ENCODE data around the gene OSBPL7.

OSBPL7 gene

DNA sequence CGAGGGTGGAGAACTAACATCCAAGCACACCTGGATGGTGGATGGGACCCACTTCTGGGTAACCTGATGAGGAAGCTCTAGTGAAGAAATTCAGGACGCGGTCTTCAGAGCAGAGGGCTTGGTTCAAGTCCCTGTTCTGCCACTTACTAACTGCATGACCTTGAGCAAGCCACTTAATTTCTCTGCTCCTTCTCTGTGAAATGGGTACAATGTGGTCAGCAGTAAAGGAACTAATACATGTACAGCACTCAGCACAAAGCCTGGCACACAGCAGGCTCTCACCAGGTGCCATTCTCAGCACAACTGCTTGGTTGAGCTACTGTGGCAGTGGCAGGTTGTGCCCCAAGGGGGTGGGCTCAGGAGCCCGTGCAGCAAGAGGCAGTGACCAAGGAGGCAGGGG is 1.9 kb upstream of the OSBPL7 start:
- Histone ChIP-seq H3K4me3 (no peak overlapping the region), H3K27ac (no peak overlapping the region)
- no peak for TF ChIP-seq CTCF (IDR thresholded peaks at IDR 0.05)
- no peak for DNase-seq (ENCODE audit: low spot score)

DNA sequence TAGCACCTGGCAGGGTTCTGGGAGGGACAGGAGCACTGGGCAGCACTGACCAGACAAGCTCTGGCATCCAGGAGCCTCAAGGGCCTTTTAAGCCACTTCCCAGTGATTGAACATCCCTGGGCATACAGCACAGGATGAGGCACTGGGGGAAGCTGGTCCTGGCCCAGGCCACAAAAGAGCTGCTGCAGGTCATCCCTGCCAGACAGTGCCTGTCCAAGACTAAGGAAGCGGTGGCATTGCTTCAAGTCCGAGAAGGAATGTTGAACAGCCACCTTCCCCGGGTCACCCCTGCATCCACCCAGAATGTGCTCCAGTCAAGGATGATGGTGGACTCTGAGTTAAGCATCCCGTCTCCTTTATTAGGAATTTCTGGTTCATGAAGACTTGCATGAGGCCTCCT is 1.2 kb upstream of the OSBPL7 start:
- H3K27ac ChIP-seq = no peak overlapping the region
- no peak for DNase-seq (ENCODE audit: low spot score)
- H3K4me3 ChIP-seq = no peak overlapping the region
- no peak for TF ChIP-seq CTCF (IDR thresholded peaks at IDR 0.05)

- peak overlapping the region; percentile 6 to 71 for H3K27ac ChIP-seq
- DNase-seq (ENCODE audit: low spot score) = no peak
- peak overlapping the region; percentile 79 for H3K4me3 ChIP-seq
- TF ChIP-seq CTCF (IDR thresholded peaks at IDR 0.05) = no peak
Measured at GRCh38 chr17:47821031-47821423, 567 bp downstream of the OSBPL7 start.

DNA sequence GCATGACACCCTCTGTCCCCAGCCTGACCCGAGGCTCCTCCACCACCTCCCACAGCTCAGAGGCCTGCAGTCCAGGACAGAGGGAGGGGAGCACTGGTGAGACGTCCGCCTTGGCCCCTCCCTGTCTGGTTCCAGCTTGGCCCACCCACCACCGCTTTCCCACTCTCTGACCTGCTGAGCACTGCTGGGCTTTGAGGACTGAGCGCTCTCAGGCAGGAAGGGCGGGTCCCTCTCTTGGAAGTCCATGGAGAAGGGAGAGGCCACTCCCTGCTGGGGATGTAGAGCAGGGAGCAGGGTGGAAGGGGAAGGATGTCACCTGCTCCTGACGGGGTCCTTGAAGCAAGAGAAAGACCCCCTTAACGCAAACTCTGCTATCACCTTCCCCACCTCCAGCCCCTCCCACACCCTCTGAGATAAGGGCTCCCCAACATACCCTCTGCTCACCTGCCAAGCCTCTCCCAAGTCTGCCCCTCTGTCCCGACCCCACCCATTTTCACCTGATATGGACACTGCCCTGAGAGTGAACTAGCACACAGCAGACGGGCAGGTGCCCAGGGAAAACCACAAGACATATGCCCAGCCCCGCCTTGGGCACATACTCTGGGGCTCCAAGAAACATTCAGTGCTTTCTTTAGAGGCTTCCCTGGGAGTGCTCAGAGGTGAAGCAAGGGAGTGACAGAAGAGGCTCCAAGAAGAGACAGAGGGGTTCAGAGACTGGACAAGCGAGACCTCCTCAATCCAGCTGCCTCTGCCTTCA is 1.4 kb downstream of the OSBPL7 start:
- TF ChIP-seq CTCF (IDR thresholded peaks at IDR 0.05) = no peak
- Histone ChIP-seq H3K27ac (no peak overlapping the region), H3K4me3 (peak overlapping the region; percentile 79)
- no peak for DNase-seq (ENCODE audit: low spot score)

- H3K27ac ChIP-seq = no peak overlapping the region
- TF ChIP-seq CTCF (IDR thresholded peaks at IDR 0.05) = no peak
- H3K4me3 ChIP-seq = no peak overlapping the region
- no peak for DNase-seq (ENCODE audit: low spot score)
Measured at GRCh38 chr17:47819475-47819874, 2.1 kb downstream of the OSBPL7 start.

DNA sequence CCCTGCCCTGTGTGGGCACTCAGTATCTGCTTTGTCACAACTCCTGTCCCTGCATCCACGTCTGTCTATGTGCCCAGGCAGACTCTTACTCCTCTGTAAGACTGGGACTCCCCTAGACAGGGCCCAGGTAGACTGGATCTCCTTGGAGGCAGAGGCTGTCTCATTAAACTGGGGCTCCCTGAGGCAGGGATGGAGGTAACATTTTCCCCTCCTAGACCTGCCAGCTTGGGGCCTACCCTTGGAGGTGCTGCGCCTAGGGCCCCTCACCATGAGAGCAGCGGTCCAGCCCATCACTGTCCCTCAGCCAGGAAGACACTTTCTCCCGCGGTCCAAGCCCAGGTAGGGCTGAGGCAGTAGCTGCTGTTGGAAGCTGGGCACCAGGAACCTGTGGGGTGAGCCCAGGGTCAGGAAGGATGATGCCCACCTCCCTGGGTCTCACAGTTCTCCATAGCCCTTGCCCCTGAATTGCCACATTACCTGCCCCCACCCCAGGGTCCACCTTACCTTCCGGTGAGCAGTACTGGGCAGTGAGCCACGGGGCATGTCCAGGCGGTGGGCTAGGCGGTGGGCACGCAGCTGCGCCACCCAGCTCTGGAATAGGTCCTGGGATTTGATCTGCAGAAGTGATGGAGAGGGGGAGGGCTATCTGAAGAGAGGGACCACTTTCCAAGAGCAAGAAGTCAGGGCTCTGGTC is 3.4 kb downstream of the OSBPL7 start:
- Histone ChIP-seq H3K4me3 (no peak overlapping the region), H3K27ac (no peak overlapping the region)
- no peak for DNase-seq (ENCODE audit: low spot score)
- no peak for TF ChIP-seq CTCF (IDR thresholded peaks at IDR 0.05)

- no peak for TF ChIP-seq CTCF (IDR thresholded peaks at IDR 0.05)
- no peak overlapping the region for H3K27ac ChIP-seq
- H3K4me3 ChIP-seq = no peak overlapping the region
- DNase-seq (ENCODE audit: low spot score) = no peak
Measured at GRCh38 chr17:47816947-47817346, 4.6 kb downstream of the OSBPL7 start.

Measured in coronary artery (tissue), 2 donors.